ENCODE data around the gene AKT2. TPM values are rescaled to one million over a fixed set of nuclear protein-coding genes. Genes with fewer than 3 reads are reported as not detected.
"Not testable (repeated sequence)": the region's sequence is repeated elsewhere in the genome, so short reads cannot be mapped to it uniquely, and the experiment has no call there.

Gene AKT2
- 78.2 TPM for polyA plus RNA-seq (2012; ENCODE audit: missing spikeins)

GRCh38 chr19:40284501-40285352 is at the start of gene AKT2:
Gene AKT2, minus strand, starts transcription at chr19:40285345. Its CDS starts 20,078 bp downstream, at chr19:40265267.
- peak; percentile 46; the same call in 1 of the 2 replicates for TF ChIP-seq TAF1 (IDR thresholded peaks at IDR 0.05; ENCODE audit: borderline replicate concordance, low read depth, low read length)
- peak; percentile 90 for TF ChIP-seq POLR2AphosphoS5 (IDR thresholded peaks at IDR 0.05; ENCODE audit: low read depth, low read length)
- TF ChIP-seq POLR2A (IDR thresholded peaks at IDR 0.05; ENCODE audit: low read depth, low read length) = peak; percentile 78
- FAIRE-seq (peak; percentile 72), DNase-seq (ENCODE audit: insufficient read length) (peak; percentile 49)

DNA sequence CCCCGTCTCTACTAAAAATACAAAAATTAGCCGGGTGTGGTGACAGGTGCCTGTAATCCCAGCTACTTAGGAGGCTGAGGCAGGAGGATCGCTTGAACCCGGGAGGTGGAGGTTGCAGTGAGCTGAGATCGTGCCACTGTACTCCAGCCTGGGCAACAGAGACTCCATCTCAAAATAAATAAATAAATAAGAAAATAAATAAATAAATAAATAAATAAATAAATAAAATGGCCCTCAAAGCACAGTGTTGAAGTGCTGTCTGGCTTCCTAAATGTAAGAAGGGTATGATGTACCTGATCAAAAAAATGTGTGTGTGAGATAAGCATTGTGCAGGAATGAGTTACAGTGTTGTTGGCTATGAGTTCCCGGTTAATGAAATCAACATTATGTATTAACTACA is 47.9 kb upstream of the AKT2 start:
- not testable (repeated sequence) for DNase-seq (ENCODE audit: insufficient read length); FAIRE-seq

DNA sequence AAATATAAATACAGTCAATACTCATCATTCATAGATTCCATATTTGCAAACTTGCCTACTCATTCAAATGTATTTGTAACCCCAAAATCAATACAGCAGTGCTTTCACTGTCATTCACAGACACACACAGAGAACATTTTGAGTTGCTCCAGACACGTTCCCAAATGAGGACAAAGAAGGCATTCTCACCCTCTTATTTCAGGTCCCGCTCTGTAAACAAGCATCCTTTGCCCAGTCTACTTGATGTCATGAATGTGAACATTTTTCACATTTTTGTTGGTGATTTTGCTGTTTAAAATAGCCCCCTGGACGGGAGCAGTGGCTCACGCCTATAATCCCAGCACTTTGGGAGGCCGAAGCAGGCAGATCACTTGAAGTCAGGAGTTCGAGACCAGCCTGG is 47.5 kb upstream of the AKT2 start:
- DNase-seq (ENCODE audit: insufficient read length) (no peak), FAIRE-seq (no peak)
- no peak for TF ChIP-seq POLR2A (IDR thresholded peaks at IDR 0.05; ENCODE audit: low read depth, low read length)
- no peak for TF ChIP-seq TAF1 (IDR thresholded peaks at IDR 0.05; ENCODE audit: borderline replicate concordance, low read depth, low read length)
- TF ChIP-seq POLR2AphosphoS5 (IDR thresholded peaks at IDR 0.05; ENCODE audit: low read depth, low read length) = no peak

DNA sequence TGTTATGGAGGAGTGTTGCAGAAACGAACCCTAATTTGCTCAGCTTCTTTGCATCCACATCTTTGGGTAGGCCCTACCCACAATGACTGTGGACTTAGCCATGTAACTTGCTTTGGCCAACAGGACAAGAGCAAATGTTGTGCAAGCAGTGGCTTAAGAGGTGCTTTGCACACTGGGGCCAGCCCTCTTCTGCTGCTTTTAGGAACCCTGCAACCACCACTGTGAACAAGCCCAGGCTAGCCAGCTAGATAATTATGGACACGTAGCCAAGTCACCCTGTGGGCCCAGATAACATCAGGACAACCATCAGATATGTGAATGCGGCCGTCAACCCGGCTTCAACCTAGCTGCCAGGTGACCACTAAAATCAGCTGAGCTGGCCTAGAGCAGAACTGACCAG is 45.9 kb upstream of the AKT2 start:
- DNase-seq (ENCODE audit: insufficient read length) (no peak), FAIRE-seq (no peak)
- TF ChIP-seq TAF1 (IDR thresholded peaks at IDR 0.05; ENCODE audit: borderline replicate concordance, low read depth, low read length) (no peak), POLR2A (IDR thresholded peaks at IDR 0.05; ENCODE audit: low read depth, low read length) (no peak)

DNA sequence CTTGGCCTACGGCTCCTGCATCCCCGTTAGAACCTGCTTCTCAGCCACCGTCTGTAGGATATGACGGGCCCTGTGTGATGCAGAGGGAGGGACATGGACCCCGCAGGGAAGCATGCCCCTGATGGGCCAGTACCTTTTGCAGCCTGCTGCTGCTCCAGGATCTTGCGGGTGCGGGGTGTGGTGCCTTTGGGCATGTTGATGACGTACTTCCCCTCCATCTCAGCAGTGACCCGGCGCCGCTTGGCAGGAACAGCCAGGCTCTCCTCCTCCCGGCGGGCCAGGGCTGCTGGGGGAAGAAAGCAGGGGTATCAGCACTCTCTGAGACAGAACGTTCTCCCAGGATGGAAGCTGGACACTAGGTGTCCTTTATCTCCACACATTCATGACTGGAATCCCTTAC is 41.1 kb upstream of the AKT2 start:
- TF ChIP-seq POLR2A (IDR thresholded peaks at IDR 0.05; ENCODE audit: low read depth, low read length) (no peak), TAF1 (IDR thresholded peaks at IDR 0.05; ENCODE audit: borderline replicate concordance, low read depth, low read length) (no peak), POLR2AphosphoS5 (IDR thresholded peaks at IDR 0.05; ENCODE audit: low read depth, low read length) (no peak)
- DNase-seq (ENCODE audit: insufficient read length) = no peak
- no peak for FAIRE-seq

DNA sequence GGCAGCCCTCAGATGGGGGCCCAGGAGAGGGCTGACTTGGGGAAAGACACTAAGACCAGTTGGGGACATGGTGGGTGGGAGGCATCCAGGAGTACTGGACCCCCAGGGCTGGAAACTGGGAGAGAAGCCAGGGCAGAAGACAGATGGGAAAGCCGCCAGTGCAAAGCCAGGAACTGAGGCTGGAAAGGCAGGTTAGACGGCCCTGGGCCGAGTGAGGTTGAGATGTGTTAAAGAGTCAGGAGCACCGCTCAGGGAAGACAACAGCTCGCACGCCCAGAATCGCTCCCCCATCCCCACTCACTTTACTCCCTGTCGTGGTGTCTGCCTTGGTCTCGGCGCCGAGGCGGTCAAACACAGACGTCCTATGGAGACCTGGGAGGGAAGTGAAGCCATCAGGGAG is 38.6 kb upstream of the AKT2 start:
- DNase-seq (ENCODE audit: insufficient read length) (no peak), FAIRE-seq (no peak)
- TF ChIP-seq POLR2A (IDR thresholded peaks at IDR 0.05; ENCODE audit: low read depth, low read length) (no peak), TAF1 (IDR thresholded peaks at IDR 0.05; ENCODE audit: borderline replicate concordance, low read depth, low read length) (no peak), POLR2AphosphoS5 (IDR thresholded peaks at IDR 0.05; ENCODE audit: low read depth, low read length) (no peak)

GRCh38 chr19:40322951-40323615 is 37.9 kb upstream of the AKT2 start:
- DNase-seq (ENCODE audit: insufficient read length) = no peak
- no peak for TF ChIP-seq POLR2A (IDR thresholded peaks at IDR 0.05; ENCODE audit: low read depth, low read length)
- TF ChIP-seq POLR2AphosphoS5 (IDR thresholded peaks at IDR 0.05; ENCODE audit: low read depth, low read length) = no peak
- TF ChIP-seq TAF1 (IDR thresholded peaks at IDR 0.05; ENCODE audit: borderline replicate concordance, low read depth, low read length) = no peak
- no peak for FAIRE-seq

DNA sequence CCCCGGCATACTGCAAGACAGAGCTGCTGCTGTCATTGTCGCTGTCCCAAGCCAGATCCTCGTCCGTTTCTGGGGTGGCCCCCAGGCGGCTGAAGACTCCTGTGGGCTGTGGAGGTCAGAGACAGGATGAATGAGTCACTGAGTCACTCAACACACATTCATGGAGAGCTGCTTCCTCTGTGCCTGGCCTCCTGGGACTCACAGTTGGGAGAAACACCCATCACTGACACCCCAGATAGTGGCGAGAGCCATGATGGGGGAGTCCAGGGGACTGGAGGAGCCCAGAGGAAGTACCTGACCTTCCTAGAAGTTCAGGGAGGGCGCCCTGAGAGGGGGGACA is 37.1 kb upstream of the AKT2 start:
- no peak for FAIRE-seq
- TF ChIP-seq POLR2A (IDR thresholded peaks at IDR 0.05; ENCODE audit: low read depth, low read length) (no peak), POLR2AphosphoS5 (IDR thresholded peaks at IDR 0.05; ENCODE audit: low read depth, low read length) (no peak), TAF1 (IDR thresholded peaks at IDR 0.05; ENCODE audit: borderline replicate concordance, low read depth, low read length) (no peak)
- DNase-seq (ENCODE audit: insufficient read length) = no peak

- no peak for DNase-seq (ENCODE audit: insufficient read length)
- no peak for FAIRE-seq
- no peak for TF ChIP-seq POLR2A (IDR thresholded peaks at IDR 0.05; ENCODE audit: low read depth, low read length)
These were observed 36.6 kb upstream of the AKT2 start for GRCh38 chr19:40321566-40322270.

- DNase-seq (ENCODE audit: insufficient read length) (no peak), FAIRE-seq (no peak)
- TF ChIP-seq POLR2A (IDR thresholded peaks at IDR 0.05; ENCODE audit: low read depth, low read length) = no peak
- no peak for TF ChIP-seq TAF1 (IDR thresholded peaks at IDR 0.05; ENCODE audit: borderline replicate concordance, low read depth, low read length)
- TF ChIP-seq POLR2AphosphoS5 (IDR thresholded peaks at IDR 0.05; ENCODE audit: low read depth, low read length) = no peak
These were observed 35.9 kb upstream of the AKT2 start for GRCh38 chr19:40321076-40321475.

- TF ChIP-seq POLR2AphosphoS5 (IDR thresholded peaks at IDR 0.05; ENCODE audit: low read depth, low read length) (no peak), TAF1 (IDR thresholded peaks at IDR 0.05; ENCODE audit: borderline replicate concordance, low read depth, low read length) (no peak), POLR2A (IDR thresholded peaks at IDR 0.05; ENCODE audit: low read depth, low read length) (no peak)
- FAIRE-seq = no peak
- DNase-seq (ENCODE audit: insufficient read length) = no peak
These were observed 35.4 kb upstream of the AKT2 start for GRCh38 chr19:40320558-40320935.

GRCh38 chr19:40317338-40317737 is 32.2 kb upstream of the AKT2 start:
- no peak for FAIRE-seq
- DNase-seq (ENCODE audit: insufficient read length) = no peak
- no peak for TF ChIP-seq TAF1 (IDR thresholded peaks at IDR 0.05; ENCODE audit: borderline replicate concordance, low read depth, low read length)
- no peak for TF ChIP-seq POLR2A (IDR thresholded peaks at IDR 0.05; ENCODE audit: low read depth, low read length)
- TF ChIP-seq POLR2AphosphoS5 (IDR thresholded peaks at IDR 0.05; ENCODE audit: low read depth, low read length) = no peak
